OCI-LY1 (cell line): Measurements from ENCODE around the gene ATCAY.

Source experiments
- EZH2 ChIP-seq: fragments of 200-600 bp; sonication (generic), shearing (Covaris generic); IDR thresholded peaks from 2 replicates; pipeline ENCODE4 v1.8.0; 2017; ENCODE audit warnings: borderline replicate concordance, mixed run types, mild to moderate bottlenecking, antibody characterized with exemption, low read length, moderate library complexity, mixed read lengths
- TF ChIP-seq, protein P1 (sequence below): fragments of 200-600 bp; sonication (generic), shearing (Covaris generic); IDR thresholded peaks from 2 replicates; pipeline ENCODE4 v1.5.1; 2017; ENCODE audit warnings: mild to moderate bottlenecking, antibody characterized with exemption, low read length, moderate library complexity, mixed read lengths

DNA sequence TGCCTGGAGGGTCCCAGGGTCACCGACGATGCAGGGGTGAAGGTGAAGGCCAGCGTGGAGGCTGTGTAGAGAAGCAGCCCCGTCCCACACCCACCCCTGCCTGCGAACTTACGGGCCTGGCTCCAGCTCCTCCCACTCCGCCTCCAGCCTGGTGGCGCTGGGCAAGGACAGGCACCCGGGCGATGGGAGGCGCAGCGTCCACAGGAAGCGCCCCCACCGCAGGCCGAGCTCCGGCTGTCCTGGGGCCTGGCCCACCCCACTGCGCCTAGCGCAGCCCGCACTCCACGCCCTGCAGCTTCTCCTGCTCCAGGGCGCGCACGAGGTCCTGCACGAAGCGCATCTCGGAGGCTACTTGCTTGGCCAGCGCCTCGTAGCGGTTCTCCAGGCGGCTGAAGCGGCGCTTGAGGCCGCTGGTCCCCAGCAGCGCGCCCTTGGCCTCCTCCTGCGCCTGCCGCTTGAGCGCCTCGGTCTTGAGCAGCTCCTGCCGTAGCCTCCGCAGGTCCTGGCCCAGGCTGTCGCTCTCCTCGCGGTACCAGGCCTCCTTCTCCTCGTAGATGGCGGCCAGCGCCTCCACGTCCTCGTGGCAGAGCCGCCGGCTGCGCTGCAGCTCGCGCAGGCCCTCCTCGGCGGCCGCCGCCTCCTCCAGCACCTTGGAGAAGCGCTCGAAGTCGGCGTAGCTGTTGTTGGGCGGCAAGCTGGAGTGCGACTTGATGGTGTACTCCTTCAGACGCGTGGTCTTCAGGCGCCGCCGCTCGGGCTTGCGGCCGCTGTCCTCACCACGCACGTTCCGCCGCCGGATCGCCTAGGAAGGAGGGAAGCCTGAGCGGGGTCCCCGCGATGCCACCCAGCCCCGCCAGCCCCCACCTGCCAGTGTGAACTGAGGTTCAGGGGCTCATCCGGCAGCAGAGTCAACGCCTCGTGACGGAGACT is 78.6 kb downstream of the ATCAY start:
- TF ChIP-seq, protein P1, sequence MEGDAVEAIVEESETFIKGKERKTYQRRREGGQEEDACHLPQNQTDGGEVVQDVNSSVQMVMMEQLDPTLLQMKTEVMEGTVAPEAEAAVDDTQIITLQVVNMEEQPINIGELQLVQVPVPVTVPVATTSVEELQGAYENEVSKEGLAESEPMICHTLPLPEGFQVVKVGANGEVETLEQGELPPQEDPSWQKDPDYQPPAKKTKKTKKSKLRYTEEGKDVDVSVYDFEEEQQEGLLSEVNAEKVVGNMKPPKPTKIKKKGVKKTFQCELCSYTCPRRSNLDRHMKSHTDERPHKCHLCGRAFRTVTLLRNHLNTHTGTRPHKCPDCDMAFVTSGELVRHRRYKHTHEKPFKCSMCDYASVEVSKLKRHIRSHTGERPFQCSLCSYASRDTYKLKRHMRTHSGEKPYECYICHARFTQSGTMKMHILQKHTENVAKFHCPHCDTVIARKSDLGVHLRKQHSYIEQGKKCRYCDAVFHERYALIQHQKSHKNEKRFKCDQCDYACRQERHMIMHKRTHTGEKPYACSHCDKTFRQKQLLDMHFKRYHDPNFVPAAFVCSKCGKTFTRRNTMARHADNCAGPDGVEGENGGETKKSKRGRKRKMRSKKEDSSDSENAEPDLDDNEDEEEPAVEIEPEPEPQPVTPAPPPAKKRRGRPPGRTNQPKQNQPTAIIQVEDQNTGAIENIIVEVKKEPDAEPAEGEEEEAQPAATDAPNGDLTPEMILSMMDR = no peak
- no peak for TF ChIP-seq EZH2
